GM12874 (cell line): ENCODE results near the gene CRADD.

Source experiments
- TF ChIP-seq, protein P1 (sequence below): IDR thresholded peaks from 2 replicates; pipeline ENCODE4 v1.5.1; 2011; ENCODE audit warnings: low read depth, mild to moderate bottlenecking, control low read depth, low read length, moderate library complexity; ENCODE audit not compliant: insufficient read depth

CRADD gene

DNA sequence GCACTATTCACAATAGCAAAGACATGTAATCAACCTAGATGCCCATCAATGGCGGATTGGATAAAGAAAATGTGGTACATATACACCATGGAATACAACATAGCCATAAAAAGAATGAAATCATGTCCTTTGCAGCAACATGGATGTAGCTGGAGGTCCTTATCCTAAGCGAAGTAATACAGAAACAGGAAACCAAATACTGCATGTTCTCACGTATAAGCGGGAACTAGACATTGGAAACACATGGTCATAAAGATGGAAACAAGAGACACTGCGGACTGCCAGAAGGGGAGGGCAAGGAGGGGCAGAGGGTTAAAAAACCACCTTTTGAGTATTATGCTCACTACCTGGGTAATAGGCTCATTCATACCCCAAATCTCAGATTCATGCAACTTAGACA, 237.1 kb downstream of the CRADD start:
- TF ChIP-seq, protein P1, sequence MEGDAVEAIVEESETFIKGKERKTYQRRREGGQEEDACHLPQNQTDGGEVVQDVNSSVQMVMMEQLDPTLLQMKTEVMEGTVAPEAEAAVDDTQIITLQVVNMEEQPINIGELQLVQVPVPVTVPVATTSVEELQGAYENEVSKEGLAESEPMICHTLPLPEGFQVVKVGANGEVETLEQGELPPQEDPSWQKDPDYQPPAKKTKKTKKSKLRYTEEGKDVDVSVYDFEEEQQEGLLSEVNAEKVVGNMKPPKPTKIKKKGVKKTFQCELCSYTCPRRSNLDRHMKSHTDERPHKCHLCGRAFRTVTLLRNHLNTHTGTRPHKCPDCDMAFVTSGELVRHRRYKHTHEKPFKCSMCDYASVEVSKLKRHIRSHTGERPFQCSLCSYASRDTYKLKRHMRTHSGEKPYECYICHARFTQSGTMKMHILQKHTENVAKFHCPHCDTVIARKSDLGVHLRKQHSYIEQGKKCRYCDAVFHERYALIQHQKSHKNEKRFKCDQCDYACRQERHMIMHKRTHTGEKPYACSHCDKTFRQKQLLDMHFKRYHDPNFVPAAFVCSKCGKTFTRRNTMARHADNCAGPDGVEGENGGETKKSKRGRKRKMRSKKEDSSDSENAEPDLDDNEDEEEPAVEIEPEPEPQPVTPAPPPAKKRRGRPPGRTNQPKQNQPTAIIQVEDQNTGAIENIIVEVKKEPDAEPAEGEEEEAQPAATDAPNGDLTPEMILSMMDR: no peak

DNA sequence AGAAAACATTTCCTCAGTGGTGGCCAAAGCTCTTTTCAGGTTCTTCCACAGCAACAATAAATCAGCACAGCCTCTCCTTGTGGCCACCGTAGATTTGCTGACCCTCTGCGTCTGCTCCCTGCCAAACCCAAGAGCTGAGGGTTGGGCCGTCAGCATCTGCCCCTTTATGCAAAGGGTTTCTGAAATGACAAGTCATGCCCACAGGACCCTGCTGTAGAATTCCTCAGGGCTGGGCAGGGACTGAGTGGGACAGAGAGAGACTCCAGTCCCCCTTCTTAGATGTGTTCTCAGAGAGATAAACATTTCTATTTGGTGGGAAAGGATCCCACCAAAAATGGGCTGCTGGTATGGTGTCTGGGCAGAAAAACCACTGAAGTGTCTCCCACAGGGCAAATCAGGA, 238.2 kb downstream of the CRADD start:
- TF ChIP-seq, protein P1: no peak

- TF ChIP-seq, protein P1: no peak
These were observed 239.2 kb downstream of the CRADD start for GRCh38 chr12:93916402-93916801.

GRCh38 chr12:93918262-93918661, 241.1 kb downstream of the CRADD start:
- TF ChIP-seq, protein P1: no peak

- TF ChIP-seq, protein P1: no peak
These were observed 241.7 kb downstream of the CRADD start for GRCh38 chr12:93918900-93919299.

DNA sequence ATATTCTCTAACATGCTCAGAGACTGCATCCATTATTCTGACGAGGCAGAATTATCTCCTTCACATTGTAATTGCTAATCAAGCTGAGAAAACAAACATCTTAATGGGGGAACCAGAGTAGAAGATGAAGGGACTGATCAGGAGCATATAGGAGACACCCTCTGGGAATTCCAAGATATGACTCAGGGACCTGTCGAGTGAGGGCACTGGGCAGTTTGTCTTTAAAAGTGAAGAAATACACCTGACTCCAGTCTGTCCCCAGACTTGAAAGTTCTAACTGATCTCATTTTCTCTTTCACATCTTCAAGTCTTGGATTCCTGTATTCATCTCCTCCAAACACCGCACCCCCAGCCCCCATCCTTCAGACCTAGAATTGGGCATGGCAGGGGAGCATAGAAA, 244.3 kb downstream of the CRADD start:
- TF ChIP-seq, protein P1: no peak

- TF ChIP-seq, protein P1: no peak
These were observed 245.4 kb downstream of the CRADD start for GRCh38 chr12:93922583-93923006.

DNA sequence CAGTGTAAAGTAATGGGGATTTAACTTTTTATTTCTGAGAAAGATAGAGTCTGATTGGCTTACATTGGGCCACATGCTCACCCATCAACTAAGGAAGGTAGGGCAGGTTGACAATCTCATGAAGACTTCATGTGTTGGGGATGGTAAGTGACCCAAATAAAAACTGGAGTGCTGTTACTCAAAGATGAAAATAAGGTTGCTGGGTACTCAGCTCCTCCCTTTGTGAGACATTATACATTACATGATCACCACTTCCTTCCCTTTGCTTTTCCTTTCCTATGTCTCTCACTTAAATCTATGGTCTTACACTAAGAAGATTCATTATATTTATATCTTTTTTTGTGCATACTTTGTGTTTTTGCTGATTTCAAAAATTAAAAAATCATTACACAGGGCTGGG, 247.2 kb downstream of the CRADD start:
- TF ChIP-seq, protein P1: no peak
